Adrenal gland (tissue), 12 donors: ENCODE data around the gene ZSCAN2. TPM values are rescaled to one million over a fixed set of nuclear protein-coding genes. Genes with fewer than 3 reads are reported as not detected.

Experiments
- DNase-seq, 7 donors: peaks; one replicate each; pipeline ENCODE4 v3.0.0-alpha.2; 2019 to 2020
- H3K27ac ChIP-seq, 5 donors: fragments of 200-600 bp; sonication (generic) in 4 of 5; 1 replicate in 3 of 5; 2 replicates in 2 of 5; pipeline versions ENCODE4 v1.5.1 to v1.8.0; 2016 to 2020; ENCODE audit warnings: mild to moderate bottlenecking in 1 of 5
- H3K27me3 ChIP-seq: fragments of 200-600 bp; 2 replicates; pipeline ENCODE4 v1.8.0; 2021
- H3K36me3 ChIP-seq, 2 donors: fragments of 200-600 bp; replicated peaks in 1 of 2; 1 replicate in 1 of 2; 2 replicates in 1 of 2; pipeline versions ENCODE4 v1.5.1 to v1.8.0; 2018 to 2022
- H3K4me1 ChIP-seq, 2 donors: fragments of 200-600 bp; replicated peaks in 1 of 2; 1 replicate in 1 of 2; 2 replicates in 1 of 2; pipeline versions ENCODE4 v1.5.1 to v1.8.0; 2018 to 2021
- H3K4me3 ChIP-seq, 4 donors: fragments of 200-600 bp; sonication (generic) in 3 of 4; one replicate each; pipeline ENCODE4 v1.5.1; 2016 to 2018
- H3K9me3 ChIP-seq, 3 donors: fragments of 200-600 bp; sonication (generic) in 1 of 3; replicated peaks in 1 of 3; 1 replicate in 2 of 3; 2 replicates in 1 of 3; pipeline versions ENCODE4 v1.5.1 to v1.8.0; 2016 to 2021
- CTCF ChIP-seq, 6 experiments: fragments of 450-650 bp in 4 of 6; fragments of 200-600 bp in 2 of 6; sonication (generic) in 1 of 6; IDR thresholded peaks; 1 replicate in 5 of 6; 2 replicates in 1 of 6; pipeline versions ENCODE4 v1.5.1 to v1.8.0; 2016 to 2021; ENCODE audit warnings: antibody characterized with exemption in 6 of 6, mild to moderate bottlenecking in 2 of 6, moderate library complexity in 1 of 6
- POLR2A ChIP-seq, 2 donors: fragments of 450-650 bp; IDR thresholded peaks; one replicate each; pipeline ENCODE4 v1.6.1; 2017; ENCODE audit warnings: antibody characterized with exemption in 2 of 2, mild to moderate bottlenecking in 2 of 2, moderate library complexity in 1 of 2
- WGBS, 4 donors: extraction: QIAGEN DNeasy Blood & Tissue Kit in 2 of 4; methylation state at CpG; one replicate each; pipeline versions ENCODE4 v1.1.5 to v1.1.7; 2013 to 2017; 5-methylcytosine and 5-hydroxymethylcytosine counted together
- intact Hi-C, 2 donors: fragments of 100-400 bp; cut with DNase I; formaldehyde crosslinking; loops; one replicate each; pipeline versions ENCODE4 v1.14.1 to v1.15.0; 2022 to 2023
- polyA plus RNA-seq, 3 donors: library from polyadenylated mRNA; stranded (reverse); fragments of 200-250 nt in 2 of 3; fragments of 350-450 nt in 1 of 3; fragmentation: Illumina TruSeq in 1 of 3; extraction: RNeasy Lipid Tissue Mini Kit (QIAGEN cat#74804) in 1 of 3; gene quantifications; one replicate each; pipeline ENCODE4 v1.2.3, GENCODE V29; 2013 to 2014
- total RNA-seq, 9 donors: library from RNA; depleted of rRNA in 4 of 9; stranded (reverse); fragments of >200 nt in 4 of 9; fragments of 120-200 nt in 1 of 9; fragmentation: NEBNext Ultra II Directional in 1 of 9; extraction: Animal tissue kit (Norgen Biotek cat#: 25700) in 1 of 9; gene quantifications; one replicate each; pipeline versions ENCODE4 v1.1.0 to v1.2.4, GENCODE V29; 2013 to 2023
- donor health status: healthy with polysubstance abuse.
- donor health status: Bipolar disorder and iron deficiency.
- donor health status: DM: yes; HTN: yes; CAD: no.
- donor health status: DM: no; HTN: no; CAD: no.
- donor health status: DM: no; HTN: no; CAD: no.
- donor health status: DM: yes; HTN: yes; CAD: no.

Gene ZSCAN2
- total and polyA plus RNA-seq, 12 donors, result 3.8 to 16.9 (median 10.4) TPM

GRCh38 chr15:84611631-84612030, 10.8 kb downstream of the ZSCAN2 start:
- no peak overlapping the region for H3K4me3 ChIP-seq
- peak in 1 of 7 donors; percentile 24 for DNase-seq
- no peaks in the 10 kb centered on the region for H3K9me3 ChIP-seq
- 96 to 98% (median 98%) methylated on average over 7 of the region's 7 CpGs for WGBS, 4 donors
- intact Hi-C loops, result no loop called here
- H3K4me1 ChIP-seq, result no peaks in the 10 kb centered on the region
- peaks cover 0 to 15% of the 10 kb centered on the region in 2 donors for H3K36me3 ChIP-seq
- H3K27me3 ChIP-seq, result no peaks in the 10 kb centered on the region
- no peak for TF ChIP-seq POLR2A (IDR thresholded peaks at IDR 0.05)
- TF ChIP-seq CTCF (IDR thresholded peaks at IDR 0.05), result no peak
- H3K27ac ChIP-seq, result no peak overlapping the region

GRCh38 chr15:84616235-84616634, 15.4 kb downstream of the ZSCAN2 start:
- Histone ChIP-seq H3K36me3 (peaks cover 0 to 7% of the 10 kb centered on the region in 2 donors), H3K4me1 (no peaks in the 10 kb centered on the region), H3K9me3 (peaks cover 0 to 8% (median 0%) of the 10 kb centered on the region in 3 donors), H3K27me3 (no peaks in the 10 kb centered on the region), H3K27ac (no peak overlapping the region), H3K4me3 (no peak overlapping the region)
- 61 to 82% (median 76%) methylated on average over 3 of the region's 3 CpGs for WGBS, 4 donors
- peak in 3 of 7 donors; percentile 22 to 51 (median 25) for DNase-seq
- TF ChIP-seq CTCF (IDR thresholded peaks at IDR 0.05) (no peak), POLR2A (IDR thresholded peaks at IDR 0.05) (no peak)
- intact Hi-C loops, result no loop called here

- peaks cover 0 to 18% (median 0%) of the 10 kb centered on the region in 3 donors for H3K9me3 ChIP-seq
- no peak overlapping the region for H3K27ac ChIP-seq
- H3K4me3 ChIP-seq, result no peak overlapping the region
- 96 to 99% (median 98%) methylated on average over 8 of the region's 8 CpGs for WGBS, 4 donors
- TF ChIP-seq CTCF (IDR thresholded peaks at IDR 0.05) (no peak), POLR2A (IDR thresholded peaks at IDR 0.05) (no peak)
- H3K27me3 ChIP-seq, result no peaks in the 10 kb centered on the region
- peaks cover 0 to 19% of the 10 kb centered on the region in 2 donors for H3K36me3 ChIP-seq
- no peaks in the 10 kb centered on the region for H3K4me1 ChIP-seq
- intact Hi-C loops, result no loop called here
- no peak for DNase-seq
Measured at GRCh38 chr15:84620626-84621025, 19.8 kb downstream of the ZSCAN2 start.

GRCh38 chr15:84621358-84621979, 20.7 kb downstream of the ZSCAN2 start:
- H3K36me3 ChIP-seq, result peaks cover 0 to 19% of the 10 kb centered on the region in 2 donors
- WGBS, 4 donors, result 95 to 99% (median 98%) methylated on average over 11 to 17 of the region's 17 CpGs
- no peaks in the 10 kb centered on the region for H3K4me1 ChIP-seq
- DNase-seq, result no peak
- intact Hi-C loops, result no loop called here
- H3K4me3 ChIP-seq, result no peak overlapping the region
- no peak overlapping the region for H3K27ac ChIP-seq
- H3K9me3 ChIP-seq, result peaks cover 0 to 18% (median 0%) of the 10 kb centered on the region in 3 donors
- no peaks in the 10 kb centered on the region for H3K27me3 ChIP-seq
- TF ChIP-seq CTCF (IDR thresholded peaks at IDR 0.05), result no peak
- TF ChIP-seq POLR2A (IDR thresholded peaks at IDR 0.05), result no peak
